Measurements from ENCODE around the gene VOPP1. TPM values are rescaled to one million over a fixed set of nuclear protein-coding genes. Genes with fewer than 3 reads are reported as not detected.

Gene VOPP1
- total and polyA plus RNA-seq, 11 donors = 9.9 to 58.0 (median 22.9) TPM

- ATAC-seq = no peak
- Histone ChIP-seq H3K27me3 (no peaks in the 10 kb centered on the region), H3K27ac (no peak overlapping the region), H3K4me3 (no peak overlapping the region), H3K9me3 (no peaks in the 10 kb centered on the region), H3K36me3 (peaks cover 0 to 79% (median 43%) of the 10 kb centered on the region in 9 donors), H3K4me1 (peaks cover 0 to 7% (median 0%) of the 10 kb centered on the region in 12 donors)
- intact Hi-C loops (cut with DNase I) = no loop called here
- WGBS, 4 donors = 92 to 96% (median 94%) methylated on average over 6 of the region's 6 CpGs
- TF ChIP-seq POLR2A (IDR thresholded peaks at IDR 0.05) = no peak
- TF ChIP-seq CTCF (IDR thresholded peaks at IDR 0.05) = no peak
- DNase-seq = no peak
These were observed 83.4 kb downstream of the VOPP1 start for GRCh38 chr7:55488804-55489340.

GRCh38 chr7:55488216-55488615, 84.1 kb downstream of the VOPP1 start:
- peaks cover 0 to 82% (median 43%) of the 10 kb centered on the region in 9 donors for H3K36me3 ChIP-seq

GRCh38 chr7:55486991-55487390, 85.3 kb downstream of the VOPP1 start:
- no peaks in the 10 kb centered on the region for H3K27me3 ChIP-seq
- no peak for DNase-seq
- H3K36me3 ChIP-seq = peaks cover 0 to 79% (median 44%) of the 10 kb centered on the region in 9 donors
- ATAC-seq = no peak
- no peaks in the 10 kb centered on the region for H3K9me3 ChIP-seq
- TF ChIP-seq POLR2A (IDR thresholded peaks at IDR 0.05) (no peak), CTCF (IDR thresholded peaks at IDR 0.05) (no peak)
- no peak overlapping the region for H3K4me3 ChIP-seq
- H3K4me1 ChIP-seq = no peaks in the 10 kb centered on the region
- 95 to 97% (median 96%) methylated on average over 7 of the region's 7 CpGs for WGBS, 4 donors
- no peak overlapping the region for H3K27ac ChIP-seq
- intact Hi-C loops (cut with DNase I) = no loop called here

More at GRCh38 chr7:55488216-55488615, 84.1 kb downstream of the VOPP1 start:
- no peaks in the 10 kb centered on the region for H3K9me3 ChIP-seq
- no peak overlapping the region for H3K4me3 ChIP-seq
- ATAC-seq (no peak), DNase-seq (no peak)
- 76 to 85% (median 80%) methylated on average over 5 to 6 of the region's 6 CpGs for WGBS, 4 donors
- H3K27ac ChIP-seq = no peak overlapping the region
- H3K4me1 ChIP-seq = peaks cover 0 to 1% (median 0%) of the 10 kb centered on the region in 12 donors
- no peak for TF ChIP-seq POLR2A (IDR thresholded peaks at IDR 0.05)
- TF ChIP-seq CTCF (IDR thresholded peaks at IDR 0.05) = no peak
- no peaks in the 10 kb centered on the region for H3K27me3 ChIP-seq
- intact Hi-C loops (cut with DNase I) = no loop called here

- no peaks in the 10 kb centered on the region for H3K4me1 ChIP-seq
- no peak overlapping the region for H3K27ac ChIP-seq
- TF ChIP-seq CTCF (IDR thresholded peaks at IDR 0.05) (no peak), POLR2A (IDR thresholded peaks at IDR 0.05) (no peak)
- H3K27me3 ChIP-seq = no peaks in the 10 kb centered on the region
- DNase-seq (no peak), ATAC-seq (no peak)
- H3K4me3 ChIP-seq = no peak overlapping the region
- H3K9me3 ChIP-seq = no peaks in the 10 kb centered on the region
- peaks cover 0 to 79% (median 36%) of the 10 kb centered on the region in 9 donors for H3K36me3 ChIP-seq
- 87 to 97% (median 93%) methylated on average over 5 of the region's 5 CpGs for WGBS, 4 donors
- intact Hi-C loops (cut with DNase I) = no loop called here
These were observed 86.1 kb downstream of the VOPP1 start for GRCh38 chr7:55486192-55486590.
